T47D (cell line): ENCODE data around the gene GUCA1A.
A peak's percentile ranks its signal among the peaks of the same experiment; 100 is the strongest.
"Not testable (repeated sequence)": the region's sequence is repeated elsewhere in the genome, so short reads cannot be mapped to it uniquely, and the experiment has no call there.

Experiments used
- DNase-seq, 2 experiments: peaks; one replicate each; pipeline versions ENCODE4 v3.0.0 to v3.0.0-alpha.2; 2011 to 2012; ENCODE audit warnings: low read depth in 1 of 2, low spot score in 1 of 2
- JUND ChIP-seq: IDR thresholded peaks from 2 replicates; pipeline ENCODE4 v1.6.1; 2012; ENCODE audit warnings: low read depth
- in situ Hi-C: cut with HindIII; loops from 2 replicates; pipeline ENCODE4 v1.10.0; 2016; ENCODE audit warnings: low sequenced_read_pairs, low pct_unique_long_range_greater_than_20kb

Gene GUCA1A

DNA sequence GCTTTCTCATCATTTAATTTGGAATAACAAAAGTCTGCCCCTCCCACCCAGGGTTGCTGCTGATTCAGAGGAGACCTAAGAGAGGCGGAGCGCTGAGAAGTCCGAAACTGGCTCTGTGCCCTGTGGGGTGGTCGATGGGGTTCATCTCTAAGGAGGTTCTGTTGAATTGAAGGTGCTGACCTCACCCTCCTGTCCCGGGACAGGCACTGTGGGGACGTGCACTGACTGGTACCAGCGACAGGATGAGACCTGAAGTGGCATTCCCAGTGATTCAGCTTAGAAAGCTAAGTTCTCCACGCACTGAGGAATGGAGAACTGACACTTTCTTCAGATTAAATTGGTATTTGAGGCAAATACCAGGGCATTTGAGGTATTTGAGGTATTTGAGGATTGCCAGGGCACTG lies 20.3 kb downstream of the GUCA1A start:
- DNase-seq = no peak
- no peak for TF ChIP-seq JUND
- in situ Hi-C loops = no loop called here

GRCh38 chr6:42194056-42194455 lies 20.9 kb downstream of the GUCA1A start:
- no peak for TF ChIP-seq JUND
- in situ Hi-C loops = no loop called here
- DNase-seq = no peak

DNA sequence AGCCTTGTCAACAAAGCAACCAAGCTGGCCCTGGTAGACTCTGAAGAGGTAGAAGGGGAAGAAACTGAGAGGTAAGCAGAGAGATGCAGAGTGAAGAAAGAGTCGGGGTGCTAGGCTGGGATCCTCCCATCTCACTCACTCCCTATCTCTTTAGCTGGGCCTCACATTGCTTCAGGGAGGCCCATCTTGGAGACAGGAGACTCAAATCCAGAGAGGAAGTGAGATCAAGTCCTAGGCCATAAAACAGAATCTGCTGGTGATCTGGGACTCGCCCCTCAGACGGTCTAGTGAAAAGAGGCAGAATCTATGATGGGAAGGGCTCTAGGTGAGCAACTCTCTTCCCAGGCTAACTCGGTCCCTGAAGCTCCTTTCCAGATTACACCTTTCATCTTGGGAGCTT lies 22.3 kb downstream of the GUCA1A start:
- in situ Hi-C loops = no loop called here
- no peak for TF ChIP-seq JUND
- DNase-seq = no peak

GRCh38 chr6:42197555-42198362 lies 24.6 kb downstream of the GUCA1A start:
- in situ Hi-C loops = no loop called here
- no peak for DNase-seq

GRCh38 chr6:42199106-42199981 lies 26.2 kb downstream of the GUCA1A start:
- no peak for DNase-seq
- in situ Hi-C loops = no loop called here
- TF ChIP-seq JUND = no peak

More at GRCh38 chr6:42197555-42198362, 24.6 kb downstream of the GUCA1A start:
- no peak for TF ChIP-seq JUND

- no peak for TF ChIP-seq JUND
- peak in 1 of 2 experiments; percentile 30 for DNase-seq
- in situ Hi-C loops = no loop called here
Observed at GRCh38 chr6:42200035-42200434, 26.9 kb downstream of the GUCA1A start.

DNA sequence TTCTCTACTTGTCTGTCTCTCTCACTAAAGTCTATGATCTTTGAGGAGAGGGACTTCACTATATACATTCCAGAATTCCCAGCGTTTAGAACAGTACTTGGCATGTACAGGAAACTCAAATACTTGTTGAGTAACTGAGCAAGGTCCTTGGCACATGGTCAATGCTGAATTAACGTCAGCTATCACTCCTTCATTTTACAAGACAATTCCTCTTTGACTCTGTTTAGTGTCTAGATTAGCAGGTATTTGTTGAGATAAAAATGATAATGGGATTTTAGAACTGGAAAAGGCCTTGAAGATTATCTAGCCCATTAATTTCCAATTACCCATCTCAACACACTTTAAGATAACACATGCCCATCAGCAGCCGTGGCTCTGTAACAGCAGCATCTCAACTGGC lies 28.2 kb downstream of the GUCA1A start:
- in situ Hi-C loops = no loop called here

DNA sequence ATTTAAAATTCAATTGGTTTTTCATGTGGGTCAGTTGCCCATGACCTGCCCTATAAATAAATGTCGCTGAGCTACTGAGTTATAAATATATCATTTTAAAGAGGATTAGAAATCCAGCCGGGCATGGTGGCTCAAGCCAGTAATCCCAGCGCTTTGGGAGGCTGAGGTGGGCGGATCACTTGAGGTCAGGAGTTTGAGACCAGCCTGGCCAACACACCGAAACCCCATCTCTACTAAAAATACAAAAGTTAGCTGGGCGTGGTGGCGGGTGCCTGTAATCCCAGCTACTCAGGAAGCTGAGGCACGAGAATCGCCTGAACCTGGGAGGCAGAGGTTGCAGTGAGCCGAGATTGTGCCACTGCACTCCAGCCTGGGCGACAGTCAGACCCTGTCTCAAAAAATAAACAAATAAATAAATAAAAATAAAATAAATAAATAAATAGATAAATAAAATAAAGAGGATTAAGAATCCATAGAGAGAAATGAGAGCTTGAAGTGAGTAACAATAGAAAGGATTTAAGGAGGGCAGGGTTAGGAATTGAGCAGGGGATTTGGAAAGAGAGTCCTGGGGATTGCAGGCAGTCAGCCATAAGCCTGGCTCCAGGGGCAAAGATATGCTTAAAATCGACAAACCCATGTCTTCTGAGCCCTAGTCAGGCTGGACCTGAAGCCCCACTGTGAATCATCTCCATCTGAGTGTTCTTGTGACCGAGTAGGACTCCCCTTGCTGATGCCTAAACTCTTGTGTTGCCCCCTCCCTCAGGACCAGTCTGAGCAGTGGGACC lies 29.2 kb downstream of the GUCA1A start:
- DNase-seq, in situ Hi-C loops: not testable (repeated sequence)

More for the DNA sequence above, 28.2 kb downstream of the GUCA1A start:
- TF ChIP-seq JUND = no peak
- DNase-seq = no peak

- in situ Hi-C loops = no loop called here
- TF ChIP-seq JUND = no peak
- DNase-seq = no peak
Observed at GRCh38 chr6:42203183-42203582, 30.0 kb downstream of the GUCA1A start.

DNA sequence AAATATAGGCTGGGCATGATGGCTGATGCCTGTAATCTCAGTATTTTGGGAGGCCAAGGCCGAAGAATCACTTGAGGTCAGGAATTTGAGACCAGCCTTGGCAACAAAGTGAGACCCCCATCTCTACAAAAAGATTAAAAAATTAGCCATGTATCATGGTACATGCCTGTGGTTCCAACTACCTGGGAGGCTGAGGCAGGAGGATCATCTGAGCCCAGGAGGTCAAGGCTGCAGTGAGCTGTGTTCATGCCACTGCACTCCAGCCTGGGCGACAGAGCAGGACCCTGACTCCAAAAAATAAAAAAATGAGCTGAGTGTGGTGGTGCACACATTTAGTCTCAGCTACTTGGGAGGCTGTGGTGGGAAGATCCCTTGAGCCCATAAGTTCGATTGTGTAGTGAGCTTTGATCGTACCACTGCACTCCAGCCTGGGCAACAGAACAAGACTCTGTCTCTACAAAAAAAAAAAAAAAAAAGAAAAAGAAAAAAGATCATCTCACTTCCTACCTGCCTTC lies 31.7 kb downstream of the GUCA1A start:
- in situ Hi-C loops = no loop called here
- TF ChIP-seq JUND = no peak
- no peak for DNase-seq

DNA sequence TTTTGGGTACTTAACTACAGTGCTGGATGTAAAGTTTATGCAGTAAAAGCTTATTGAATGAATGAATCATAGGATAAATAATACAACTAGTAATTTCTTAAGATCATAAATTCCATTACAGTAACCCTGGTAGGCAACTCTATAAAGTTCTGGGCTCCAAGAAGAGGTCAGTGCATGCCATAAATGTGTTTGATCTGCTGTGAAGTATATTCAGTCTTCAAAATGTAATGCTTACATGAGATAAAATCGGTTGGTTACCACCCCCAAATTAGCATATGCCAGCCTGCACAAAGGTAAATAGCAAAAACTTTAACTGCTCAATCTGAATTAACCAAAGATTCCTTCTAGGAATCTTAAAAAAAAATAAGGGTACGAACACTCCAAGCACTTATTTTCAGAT lies 34.4 kb downstream of the GUCA1A start:
- in situ Hi-C loops, DNase-seq: not testable (repeated sequence)

- no peak for TF ChIP-seq JUND
- DNase-seq = no peak
- in situ Hi-C loops = no loop called here
Observed at GRCh38 chr6:42210551-42210950, 37.4 kb downstream of the GUCA1A start.
